GM12874 (cell line): ENCODE results near the gene SEZ6.

Experiments used
- CTCF ChIP-seq: IDR thresholded peaks from 2 replicates; pipeline ENCODE4 v1.5.1; 2011; ENCODE audit warnings: low read depth, mild to moderate bottlenecking, control low read depth, low read length, moderate library complexity; ENCODE audit not compliant: insufficient read depth

The SEZ6 gene

DNA sequence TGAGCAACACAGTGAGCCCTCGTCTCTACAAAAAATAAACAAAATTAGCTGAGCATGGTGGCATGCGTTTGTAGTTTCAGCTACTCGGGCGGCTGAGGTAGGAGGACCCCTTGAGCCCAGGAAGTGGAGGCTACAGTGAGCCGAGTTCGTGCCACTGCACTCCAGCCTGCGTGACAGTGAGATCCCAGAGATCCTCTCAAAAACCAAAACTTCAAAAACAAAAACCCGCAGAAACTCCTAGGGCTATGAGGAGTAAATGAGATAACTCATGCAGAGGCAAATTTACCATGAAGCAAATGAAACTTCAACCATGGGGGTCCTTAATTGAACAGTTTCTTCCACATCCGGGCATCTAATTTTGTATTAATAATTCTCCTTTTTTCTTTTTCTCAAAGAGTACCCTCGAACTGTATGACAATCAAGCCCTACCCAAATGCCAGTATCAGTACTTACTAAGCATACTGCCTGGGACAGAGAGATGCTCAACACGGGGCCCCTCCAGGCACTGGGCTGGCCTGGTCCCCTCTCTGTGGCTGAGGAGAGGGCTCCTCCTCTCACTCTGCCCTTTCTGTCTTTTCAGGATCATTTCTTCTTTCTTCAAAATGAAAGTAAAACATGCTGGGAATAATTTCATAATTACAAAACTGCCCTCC lies 36.3 kb upstream of the SEZ6 start:
- no peak for TF ChIP-seq CTCF

GRCh38 chr17:29041571-29041970 lies 35.7 kb upstream of the SEZ6 start:
- TF ChIP-seq CTCF = no peak

DNA sequence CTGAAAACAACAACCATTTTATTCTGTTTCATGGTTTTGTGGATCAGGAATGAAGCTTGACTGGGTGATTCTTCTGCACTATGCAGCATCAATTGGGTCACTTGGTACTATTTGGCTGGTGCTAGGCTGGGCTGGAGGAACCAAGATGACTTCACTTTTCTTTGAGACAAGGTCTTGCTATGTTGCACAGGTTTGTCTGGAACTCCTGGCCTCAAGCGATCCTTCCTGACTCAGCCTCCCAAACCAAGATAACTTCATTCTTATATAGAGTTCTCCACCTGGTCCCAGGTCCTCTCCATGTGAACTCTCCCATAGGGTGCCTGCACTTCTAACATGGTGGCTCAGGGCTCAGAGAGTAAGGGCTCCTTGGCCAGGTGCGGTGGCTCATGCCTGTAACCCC lies 35.3 kb upstream of the SEZ6 start:
- no peak for TF ChIP-seq CTCF

- TF ChIP-seq CTCF = no peak
These were observed 34.1 kb upstream of the SEZ6 start for GRCh38 chr17:29039764-29040598.

- TF ChIP-seq CTCF = no peak
These were observed 32.4 kb upstream of the SEZ6 start for GRCh38 chr17:29038085-29038795.

DNA sequence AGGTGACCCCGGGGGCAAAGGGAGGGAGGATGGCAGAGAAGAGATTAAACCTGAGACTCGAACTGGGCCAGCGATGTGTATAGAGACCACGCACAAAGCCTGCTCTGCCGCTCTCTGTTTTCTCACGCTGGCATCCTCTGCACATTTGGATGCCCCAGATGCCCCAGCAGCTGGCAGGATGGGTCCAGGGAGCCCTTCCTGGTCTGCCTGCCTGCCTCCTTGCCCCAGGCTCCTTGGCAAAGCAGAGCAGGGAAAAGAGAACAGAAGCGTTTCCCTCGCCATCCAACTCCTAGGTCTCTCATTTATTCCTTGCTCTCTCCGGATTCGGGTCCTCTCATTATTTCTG lies 31.9 kb upstream of the SEZ6 start:
- TF ChIP-seq CTCF = no peak

- no peak for TF ChIP-seq CTCF
These were observed 30.8 kb upstream of the SEZ6 start for GRCh38 chr17:29036584-29036983.
